IMR-90 (cell line): ENCODE data around the gene VWDE.

Experiments used
- MXI1 ChIP-seq: IDR thresholded peaks from 2 replicates; pipeline ENCODE4 v1.6.1; 2012; ENCODE audit warnings: low read depth, mild to moderate bottlenecking, low read length, moderate library complexity, borderline replicate concordance
- POLR2A ChIP-seq: IDR thresholded peaks from 2 replicates; pipeline ENCODE4 v1.6.1; 2012; ENCODE audit warnings: mild to moderate bottlenecking, low read depth, low read length
- TF ChIP-seq, protein P1 (sequence below): conservative IDR thresholded peaks from 2 replicates; pipeline ENCODE4 v1.5.1; 2012; ENCODE audit warnings: mild to moderate bottlenecking, low read depth, low read length, improper control_type of control experiment

GRCh38 chr7:12397671-12398070 is 6.0 kb downstream of the VWDE start:
- TF ChIP-seq POLR2A (no peak), MXI1 (no peak)
- TF ChIP-seq, protein P1, sequence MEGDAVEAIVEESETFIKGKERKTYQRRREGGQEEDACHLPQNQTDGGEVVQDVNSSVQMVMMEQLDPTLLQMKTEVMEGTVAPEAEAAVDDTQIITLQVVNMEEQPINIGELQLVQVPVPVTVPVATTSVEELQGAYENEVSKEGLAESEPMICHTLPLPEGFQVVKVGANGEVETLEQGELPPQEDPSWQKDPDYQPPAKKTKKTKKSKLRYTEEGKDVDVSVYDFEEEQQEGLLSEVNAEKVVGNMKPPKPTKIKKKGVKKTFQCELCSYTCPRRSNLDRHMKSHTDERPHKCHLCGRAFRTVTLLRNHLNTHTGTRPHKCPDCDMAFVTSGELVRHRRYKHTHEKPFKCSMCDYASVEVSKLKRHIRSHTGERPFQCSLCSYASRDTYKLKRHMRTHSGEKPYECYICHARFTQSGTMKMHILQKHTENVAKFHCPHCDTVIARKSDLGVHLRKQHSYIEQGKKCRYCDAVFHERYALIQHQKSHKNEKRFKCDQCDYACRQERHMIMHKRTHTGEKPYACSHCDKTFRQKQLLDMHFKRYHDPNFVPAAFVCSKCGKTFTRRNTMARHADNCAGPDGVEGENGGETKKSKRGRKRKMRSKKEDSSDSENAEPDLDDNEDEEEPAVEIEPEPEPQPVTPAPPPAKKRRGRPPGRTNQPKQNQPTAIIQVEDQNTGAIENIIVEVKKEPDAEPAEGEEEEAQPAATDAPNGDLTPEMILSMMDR = no peak
